Liver (tissue), 9 donors: ENCODE results near the gene RNASE4. TPM values are rescaled to one million over a fixed set of nuclear protein-coding genes. Genes with fewer than 3 reads are reported as not detected.

ENCODE experiments used
- DNase-seq: peaks from one replicate; pipeline ENCODE4 v3.0.0-alpha.2; 2017; ENCODE audit warnings: low spot score
- H3K27ac ChIP-seq, 2 donors: one replicate each; pipeline ENCODE4 v1.7.0; 2013; ENCODE audit warnings: inconsistent platforms in 2 of 2, low read length in 2 of 2, control low read depth in 1 of 2, low read depth in 1 of 2, mild to moderate bottlenecking in 1 of 2
- H3K27me3 ChIP-seq, 4 donors: one replicate each; pipeline versions ENCODE4 v1.6.1 to v1.7.0; 2013; ENCODE audit warnings: low read length in 3 of 4, inconsistent platforms in 1 of 4, mild to moderate bottlenecking in 1 of 4, moderate library complexity in 1 of 4; ENCODE audit not compliant: control insufficient read depth in 4 of 4, insufficient read depth in 4 of 4
- H3K36me3 ChIP-seq, 4 donors: one replicate each; pipeline versions ENCODE4 v1.6.1 to v1.7.0; 2013; ENCODE audit warnings: low read length in 3 of 4, mild to moderate bottlenecking in 3 of 4, low read depth in 1 of 4, moderate library complexity in 1 of 4; ENCODE audit not compliant: control insufficient read depth in 4 of 4, insufficient read depth in 3 of 4
- H3K4me1 ChIP-seq, 4 donors: one replicate each; pipeline versions ENCODE4 v1.6.1 to v1.7.0; 2013; ENCODE audit warnings: low read length in 3 of 4, mild to moderate bottlenecking in 3 of 4, moderate library complexity in 1 of 4; ENCODE audit not compliant: control insufficient read depth in 4 of 4, insufficient read depth in 4 of 4
- H3K4me3 ChIP-seq, 3 donors: one replicate each; pipeline versions ENCODE4 v1.6.1 to v1.7.0; 2013; ENCODE audit warnings: low read length in 3 of 3, control low read depth in 1 of 3, low read depth in 1 of 3, mild to moderate bottlenecking in 1 of 3
- H3K9ac ChIP-seq, 2 donors: one replicate each; pipeline ENCODE4 v1.7.0; 2013; ENCODE audit warnings: low read length in 2 of 2, mild to moderate bottlenecking in 2 of 2, moderate library complexity in 2 of 2, control low read depth in 1 of 2, low read depth in 1 of 2
- H3K9me3 ChIP-seq, 4 donors: one replicate each; pipeline versions ENCODE4 v1.6.1 to v1.7.0; 2013; ENCODE audit warnings: low read length in 3 of 4; ENCODE audit not compliant: control insufficient read depth in 4 of 4
- EGR1 ChIP-seq, 2 donors: IDR thresholded peaks; 2 replicates each; pipeline ENCODE4 v1.6.1; 2016 to 2018; ENCODE audit warnings: antibody characterized with exemption in 2 of 2, low read depth in 2 of 2
- FOXA1 ChIP-seq: IDR thresholded peaks from 2 replicates; pipeline ENCODE4 v1.6.1; 2016; ENCODE audit warnings: antibody characterized with exemption
- FOXA2 ChIP-seq: IDR thresholded peaks from 2 replicates; pipeline ENCODE4 v1.6.1; 2016; ENCODE audit warnings: antibody characterized with exemption
- GABPA ChIP-seq, 2 donors: IDR thresholded peaks in 1 of 2; conservative IDR thresholded peaks in 1 of 2; 2 replicates each; pipeline ENCODE4 v1.6.1; 2016; ENCODE audit warnings: antibody characterized with exemption in 2 of 2, mild to moderate bottlenecking in 1 of 2, moderate library complexity in 1 of 2
- HNF4A ChIP-seq, 2 donors: conservative IDR thresholded peaks; 2 replicates each; pipeline ENCODE4 v1.6.1; 2016; ENCODE audit warnings: antibody characterized with exemption in 2 of 2, mild to moderate bottlenecking in 2 of 2
- HNF4G ChIP-seq: IDR thresholded peaks from 2 replicates; pipeline ENCODE4 v1.6.1; 2016; ENCODE audit warnings: antibody characterized with exemption
- JUND ChIP-seq, 2 donors: IDR thresholded peaks; 2 replicates each; pipeline ENCODE4 v1.6.1; 2016; ENCODE audit warnings: antibody characterized with exemption in 2 of 2
- NR2F2 ChIP-seq: IDR thresholded peaks from 2 replicates; pipeline ENCODE4 v1.6.1; 2016; ENCODE audit warnings: antibody characterized with exemption
- RAD21 ChIP-seq, 2 donors: IDR thresholded peaks; 2 replicates each; pipeline ENCODE4 v1.6.1; 2016; ENCODE audit warnings: antibody characterized with exemption in 2 of 2, mild to moderate bottlenecking in 2 of 2
- RXRA ChIP-seq, 2 donors: IDR thresholded peaks; 2 replicates each; pipeline ENCODE4 v1.6.1; 2017 to 2018; ENCODE audit warnings: antibody characterized with exemption in 2 of 2, mild to moderate bottlenecking in 1 of 2
- SP1 ChIP-seq: IDR thresholded peaks from 2 replicates; pipeline ENCODE4 v1.6.1; 2018; ENCODE audit warnings: antibody characterized with exemption, mild to moderate bottlenecking
- TAF1 ChIP-seq: conservative IDR thresholded peaks from 2 replicates; pipeline ENCODE4 v1.6.1; 2016; ENCODE audit warnings: antibody characterized with exemption, mild to moderate bottlenecking
- YY1 ChIP-seq: IDR thresholded peaks from 2 replicates; pipeline ENCODE4 v1.6.1; 2016; ENCODE audit warnings: antibody characterized with exemption, mild to moderate bottlenecking
- WGBS: extraction: QIAGEN DNeasy Blood & Tissue Kit; methylation state at CpG from one replicate; pipeline ENCODE4 v1.1.7; 2013; 5-methylcytosine and 5-hydroxymethylcytosine counted together
- polyA plus RNA-seq, 2 donors: library from polyadenylated mRNA; stranded (reverse) in 1 of 2; unstranded in 1 of 2; fragments of 200-250 nt in 1 of 2; fragments of >200 nt in 1 of 2; fragmentation: Nextera tagmentation in 1 of 2; extraction: Ambion mirVana in 1 of 2; gene quantifications; one replicate each; pipeline versions ENCODE4 v1.2.1 to v1.2.3, GENCODE V29; 2013 to 2015
- total RNA-seq, 2 donors: library from RNA; depleted of rRNA; stranded (reverse); fragments of >200 nt; gene quantifications; one replicate each; pipeline ENCODE4 v1.2.3, GENCODE V29; 2014
- TF ChIP-seq, protein P1 (sequence below): fragments of 150-350 bp; IDR thresholded peaks from 2 replicates; pipeline ENCODE4 v1.5.1; 2017; ENCODE audit warnings: improper control_type of control experiment, low read depth, low read length; ENCODE audit not compliant: missing input control
- TF ChIP-seq, protein P2 (sequence below): IDR thresholded peaks from 2 replicates; pipeline ENCODE4 v1.6.1; 2016; ENCODE audit warnings: antibody characterized with exemption
- TF ChIP-seq, protein P3 (sequence below): IDR thresholded peaks from 2 replicates; pipeline ENCODE4 v1.6.1; 2016; ENCODE audit warnings: antibody characterized with exemption
- TF ChIP-seq, protein P4 (sequence below): IDR thresholded peaks from 2 replicates; pipeline ENCODE4 v1.6.1; 2016; ENCODE audit warnings: antibody characterized with exemption, mild to moderate bottlenecking
- TF ChIP-seq, protein P5 (sequence below): IDR thresholded peaks from 2 replicates; pipeline ENCODE4 v1.6.1; 2016; ENCODE audit warnings: antibody characterized with exemption
- donor health status: healthy.
- donor health status: healthy.
- donor health status: healthy.
- donor health status: healthy.
- donor health status: healthy.

Gene RNASE4
- total and polyA plus RNA-seq, 4 donors = 129 to 319 (median 184) TPM

DNA sequence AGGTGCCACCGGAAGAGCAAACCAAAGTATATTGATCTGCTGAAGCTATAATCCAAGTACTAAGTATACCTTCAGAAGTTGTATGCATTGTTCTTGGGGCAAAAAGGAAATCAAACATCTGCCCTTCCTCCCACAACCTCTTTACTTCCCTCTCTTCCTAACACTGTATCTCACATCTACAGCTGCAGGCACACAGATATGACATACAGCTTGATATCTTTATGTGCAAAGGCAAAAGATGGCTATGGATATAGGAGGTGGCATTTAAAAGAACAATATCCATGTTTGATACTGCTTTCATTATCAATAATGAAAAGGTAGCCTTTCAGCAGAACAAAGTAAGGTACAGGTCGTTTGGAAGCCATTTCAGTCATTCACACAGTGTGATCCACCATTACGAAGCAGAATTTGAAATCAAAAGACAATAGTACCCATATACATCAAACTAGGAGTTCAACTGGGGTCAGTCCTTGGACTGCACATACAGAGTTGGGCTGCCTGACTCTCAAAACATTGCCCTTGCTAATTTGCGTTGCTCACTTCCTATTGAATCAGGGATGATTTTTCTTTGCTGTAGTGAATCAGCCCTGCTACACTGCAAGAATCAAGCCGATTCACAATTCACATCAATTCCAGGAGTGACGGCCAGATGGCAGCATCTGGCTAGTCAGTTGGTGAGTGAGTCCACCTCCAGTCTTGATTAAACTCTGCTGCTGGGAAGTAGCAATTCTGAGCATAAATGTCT lies 13.1 kb downstream of the RNASE4 start:
- H3K27ac ChIP-seq = no peak overlapping the region
- no peaks in the 10 kb centered on the region for H3K9me3 ChIP-seq
- no peak overlapping the region for H3K4me3 ChIP-seq
- peaks cover 0 to 18% (median 8%) of the 10 kb centered on the region in 4 donors for H3K36me3 ChIP-seq
- TF ChIP-seq FOXA2 (no peak), RAD21 (IDR thresholded peaks at IDR 0.05) (peak; percentile 87 to 88), GABPA (IDR thresholded peaks at IDR 0.05 in 1 of 2, conservative IDR thresholded peaks at IDR 0.05 in 1 of 2) (no peak), RXRA (IDR thresholded peaks at IDR 0.05) (peak; percentile 7 to 22), YY1 (peak; percentile 32)
- TF ChIP-seq, protein P1, sequence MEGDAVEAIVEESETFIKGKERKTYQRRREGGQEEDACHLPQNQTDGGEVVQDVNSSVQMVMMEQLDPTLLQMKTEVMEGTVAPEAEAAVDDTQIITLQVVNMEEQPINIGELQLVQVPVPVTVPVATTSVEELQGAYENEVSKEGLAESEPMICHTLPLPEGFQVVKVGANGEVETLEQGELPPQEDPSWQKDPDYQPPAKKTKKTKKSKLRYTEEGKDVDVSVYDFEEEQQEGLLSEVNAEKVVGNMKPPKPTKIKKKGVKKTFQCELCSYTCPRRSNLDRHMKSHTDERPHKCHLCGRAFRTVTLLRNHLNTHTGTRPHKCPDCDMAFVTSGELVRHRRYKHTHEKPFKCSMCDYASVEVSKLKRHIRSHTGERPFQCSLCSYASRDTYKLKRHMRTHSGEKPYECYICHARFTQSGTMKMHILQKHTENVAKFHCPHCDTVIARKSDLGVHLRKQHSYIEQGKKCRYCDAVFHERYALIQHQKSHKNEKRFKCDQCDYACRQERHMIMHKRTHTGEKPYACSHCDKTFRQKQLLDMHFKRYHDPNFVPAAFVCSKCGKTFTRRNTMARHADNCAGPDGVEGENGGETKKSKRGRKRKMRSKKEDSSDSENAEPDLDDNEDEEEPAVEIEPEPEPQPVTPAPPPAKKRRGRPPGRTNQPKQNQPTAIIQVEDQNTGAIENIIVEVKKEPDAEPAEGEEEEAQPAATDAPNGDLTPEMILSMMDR = peak; percentile 74
- H3K9ac ChIP-seq = no peak overlapping the region
- H3K27me3 ChIP-seq = no peaks in the 10 kb centered on the region
- H3K4me1 ChIP-seq = no peaks in the 10 kb centered on the region
- 24% methylated on average over 6 of the region's 6 CpGs for WGBS
- DNase-seq = peak; percentile 72

DNA sequence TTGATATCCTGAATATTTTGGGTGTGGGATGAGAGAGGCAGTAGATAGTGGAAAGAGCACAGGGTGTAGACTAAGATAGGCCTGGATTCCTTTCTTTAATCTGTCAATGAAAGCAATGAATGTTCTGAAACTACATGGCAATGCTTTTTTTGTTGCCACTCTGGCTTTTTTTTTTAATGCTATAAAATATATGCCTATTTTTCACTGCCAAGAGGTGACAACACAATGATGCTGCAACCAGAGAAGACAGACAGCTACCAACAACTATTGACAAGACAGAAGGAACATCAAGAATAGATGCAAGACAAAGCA lies 13.6 kb downstream of the RNASE4 start:
- no peaks in the 10 kb centered on the region for H3K9me3 ChIP-seq
- no peaks in the 10 kb centered on the region for H3K27me3 ChIP-seq
- no peak for DNase-seq
- H3K9ac ChIP-seq = no peak overlapping the region
- no peak overlapping the region for H3K4me3 ChIP-seq
- TF ChIP-seq JUND (IDR thresholded peaks at IDR 0.05) (no peak), NR2F2 (no peak), RAD21 (IDR thresholded peaks at IDR 0.05) (no peak), SP1 (no peak), HNF4G (no peak), HNF4A (conservative IDR thresholded peaks at IDR 0.05) (no peak), TAF1 (no peak), YY1 (no peak), EGR1 (IDR thresholded peaks at IDR 0.05; ENCODE audit: low read depth in 2 of 2) (no peak), RXRA (IDR thresholded peaks at IDR 0.05) (no peak), GABPA (IDR thresholded peaks at IDR 0.05 in 1 of 2, conservative IDR thresholded peaks at IDR 0.05 in 1 of 2) (no peak), FOXA1 (no peak), FOXA2 (no peak)
- TF ChIP-seq, protein P1 = no peak
- TF ChIP-seq, protein P2, sequence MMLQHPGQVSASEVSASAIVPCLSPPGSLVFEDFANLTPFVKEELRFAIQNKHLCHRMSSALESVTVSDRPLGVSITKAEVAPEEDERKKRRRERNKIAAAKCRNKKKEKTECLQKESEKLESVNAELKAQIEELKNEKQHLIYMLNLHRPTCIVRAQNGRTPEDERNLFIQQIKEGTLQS = no peak
- TF ChIP-seq, protein P3, sequence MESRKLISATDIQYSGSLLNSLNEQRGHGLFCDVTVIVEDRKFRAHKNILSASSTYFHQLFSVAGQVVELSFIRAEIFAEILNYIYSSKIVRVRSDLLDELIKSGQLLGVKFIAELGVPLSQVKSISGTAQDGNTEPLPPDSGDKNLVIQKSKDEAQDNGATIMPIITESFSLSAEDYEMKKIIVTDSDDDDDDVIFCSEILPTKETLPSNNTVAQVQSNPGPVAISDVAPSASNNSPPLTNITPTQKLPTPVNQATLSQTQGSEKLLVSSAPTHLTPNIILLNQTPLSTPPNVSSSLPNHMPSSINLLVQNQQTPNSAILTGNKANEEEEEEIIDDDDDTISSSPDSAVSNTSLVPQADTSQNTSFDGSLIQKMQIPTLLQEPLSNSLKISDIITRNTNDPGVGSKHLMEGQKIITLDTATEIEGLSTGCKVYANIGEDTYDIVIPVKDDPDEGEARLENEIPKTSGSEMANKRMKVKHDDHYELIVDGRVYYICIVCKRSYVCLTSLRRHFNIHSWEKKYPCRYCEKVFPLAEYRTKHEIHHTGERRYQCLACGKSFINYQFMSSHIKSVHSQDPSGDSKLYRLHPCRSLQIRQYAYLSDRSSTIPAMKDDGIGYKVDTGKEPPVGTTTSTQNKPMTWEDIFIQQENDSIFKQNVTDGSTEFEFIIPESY = no peak
- TF ChIP-seq, protein P4, sequence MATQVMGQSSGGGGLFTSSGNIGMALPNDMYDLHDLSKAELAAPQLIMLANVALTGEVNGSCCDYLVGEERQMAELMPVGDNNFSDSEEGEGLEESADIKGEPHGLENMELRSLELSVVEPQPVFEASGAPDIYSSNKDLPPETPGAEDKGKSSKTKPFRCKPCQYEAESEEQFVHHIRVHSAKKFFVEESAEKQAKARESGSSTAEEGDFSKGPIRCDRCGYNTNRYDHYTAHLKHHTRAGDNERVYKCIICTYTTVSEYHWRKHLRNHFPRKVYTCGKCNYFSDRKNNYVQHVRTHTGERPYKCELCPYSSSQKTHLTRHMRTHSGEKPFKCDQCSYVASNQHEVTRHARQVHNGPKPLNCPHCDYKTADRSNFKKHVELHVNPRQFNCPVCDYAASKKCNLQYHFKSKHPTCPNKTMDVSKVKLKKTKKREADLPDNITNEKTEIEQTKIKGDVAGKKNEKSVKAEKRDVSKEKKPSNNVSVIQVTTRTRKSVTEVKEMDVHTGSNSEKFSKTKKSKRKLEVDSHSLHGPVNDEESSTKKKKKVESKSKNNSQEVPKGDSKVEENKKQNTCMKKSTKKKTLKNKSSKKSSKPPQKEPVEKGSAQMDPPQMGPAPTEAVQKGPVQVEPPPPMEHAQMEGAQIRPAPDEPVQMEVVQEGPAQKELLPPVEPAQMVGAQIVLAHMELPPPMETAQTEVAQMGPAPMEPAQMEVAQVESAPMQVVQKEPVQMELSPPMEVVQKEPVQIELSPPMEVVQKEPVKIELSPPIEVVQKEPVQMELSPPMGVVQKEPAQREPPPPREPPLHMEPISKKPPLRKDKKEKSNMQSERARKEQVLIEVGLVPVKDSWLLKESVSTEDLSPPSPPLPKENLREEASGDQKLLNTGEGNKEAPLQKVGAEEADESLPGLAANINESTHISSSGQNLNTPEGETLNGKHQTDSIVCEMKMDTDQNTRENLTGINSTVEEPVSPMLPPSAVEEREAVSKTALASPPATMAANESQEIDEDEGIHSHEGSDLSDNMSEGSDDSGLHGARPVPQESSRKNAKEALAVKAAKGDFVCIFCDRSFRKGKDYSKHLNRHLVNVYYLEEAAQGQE = no peak
- TF ChIP-seq, protein P5, sequence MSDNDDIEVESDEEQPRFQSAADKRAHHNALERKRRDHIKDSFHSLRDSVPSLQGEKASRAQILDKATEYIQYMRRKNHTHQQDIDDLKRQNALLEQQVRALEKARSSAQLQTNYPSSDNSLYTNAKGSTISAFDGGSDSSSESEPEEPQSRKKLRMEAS = no peak
- no peaks in the 10 kb centered on the region for H3K4me1 ChIP-seq
- peaks cover 0 to 18% (median 8%) of the 10 kb centered on the region in 4 donors for H3K36me3 ChIP-seq
- no peak overlapping the region for H3K27ac ChIP-seq
